ENCODE measurements around the gene ZNF774.
"Not testable (repeated sequence)": the region's sequence is repeated elsewhere in the genome, so short reads cannot be mapped to it uniquely, and the experiment has no call there.

ZNF774 gene

GRCh38 chr15:90345857-90346256 is 6.2 kb upstream of the ZNF774 start:
- DNase-seq (ENCODE audit: low read depth in 2 of 2): no peak

DNA sequence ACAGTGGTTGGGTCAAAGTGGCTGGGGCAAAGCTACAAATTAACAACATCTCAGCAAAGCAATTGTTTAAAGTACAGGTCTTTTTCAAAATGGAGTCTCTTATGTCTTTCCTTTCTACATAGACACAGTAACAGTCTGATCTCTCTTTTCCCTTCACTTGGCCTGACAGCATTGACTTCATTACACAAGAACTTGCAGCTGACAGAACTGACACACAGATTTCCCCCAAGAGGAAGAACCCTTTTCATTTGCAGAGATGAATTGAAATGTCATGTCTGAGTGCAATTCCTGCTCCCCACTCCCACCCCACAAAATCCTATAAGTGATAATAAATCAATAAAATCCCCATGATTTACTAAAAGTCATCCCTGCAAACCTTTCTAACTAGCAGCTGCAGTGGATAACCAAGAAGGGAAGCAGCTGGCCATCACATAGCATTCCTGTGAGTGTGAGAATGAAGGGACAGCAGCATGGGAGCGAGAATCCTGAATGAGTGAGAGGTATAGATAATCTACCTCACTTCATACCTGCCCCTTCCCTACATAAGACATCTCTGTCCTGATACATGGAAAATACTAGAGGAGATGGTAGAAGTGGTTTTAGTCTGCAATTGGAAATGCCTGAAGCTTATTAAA is 4.5 kb upstream of the ZNF774 start:
- not testable (repeated sequence) for DNase-seq (ENCODE audit: low read depth in 2 of 2)

DNA sequence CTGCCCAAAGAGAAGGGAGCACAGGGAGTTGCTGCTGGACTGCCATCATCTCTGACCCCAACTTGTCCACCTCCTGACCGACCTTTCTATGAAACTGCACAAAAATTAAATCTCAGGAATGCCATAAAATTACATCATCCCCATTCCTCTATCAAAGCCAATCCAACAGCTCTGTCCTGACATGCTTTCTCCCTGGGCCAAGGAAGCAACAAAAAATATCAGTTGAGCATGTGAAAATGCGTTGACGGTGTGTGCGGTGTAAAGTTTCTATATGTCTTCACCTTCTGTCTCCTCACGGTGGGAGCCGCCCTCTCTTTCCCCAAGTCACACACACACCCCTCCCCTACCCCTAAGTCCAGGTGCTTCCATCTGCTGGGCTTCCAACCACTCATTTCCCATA is 3.6 kb upstream of the ZNF774 start:
- DNase-seq (ENCODE audit: low read depth in 2 of 2): no peak

GRCh38 chr15:90349072-90349471 is 3.0 kb upstream of the ZNF774 start:
- DNase-seq (ENCODE audit: low read depth in 2 of 2): no peak

- no peak for DNase-seq (ENCODE audit: low read depth in 2 of 2)
Measured at GRCh38 chr15:90349821-90350220, 2.3 kb upstream of the ZNF774 start.

DNA sequence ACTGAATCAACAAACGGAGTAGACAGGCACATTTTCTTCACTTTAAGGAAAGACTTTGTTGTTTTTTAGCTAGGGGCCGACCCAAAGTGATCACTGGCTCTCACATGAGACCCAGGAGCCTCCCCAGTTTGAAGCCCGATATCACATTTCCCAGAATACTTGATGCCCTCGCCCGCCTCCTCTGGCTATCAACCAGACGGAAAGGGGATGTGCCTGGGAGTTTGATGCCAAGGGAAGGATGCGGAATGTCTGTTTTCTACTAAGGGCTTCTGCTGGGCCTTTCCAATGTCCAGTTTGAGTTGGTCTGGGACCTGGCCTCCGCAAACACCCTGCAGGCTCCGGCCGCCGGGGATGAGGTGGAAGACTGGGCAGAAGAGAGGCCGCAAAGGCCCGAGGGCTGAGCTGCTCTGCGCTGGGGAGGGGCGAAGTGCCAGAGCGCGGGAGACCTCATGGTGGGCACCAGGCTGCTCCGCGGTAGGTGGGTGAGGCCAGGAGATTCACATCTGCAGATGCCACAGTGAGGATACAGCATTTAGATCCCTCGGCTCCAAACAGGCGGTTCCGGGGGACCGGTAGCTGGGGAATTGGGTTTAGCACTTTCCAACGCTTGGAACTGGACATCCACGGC is 491 bp upstream of the ZNF774 start:
- DNase-seq (ENCODE audit: low read depth in 2 of 2): no peak

- DNase-seq (ENCODE audit: low read depth in 2 of 2): no peak
Measured at GRCh38 chr15:90354986-90355385, 2.9 kb downstream of the ZNF774 start.

DNA sequence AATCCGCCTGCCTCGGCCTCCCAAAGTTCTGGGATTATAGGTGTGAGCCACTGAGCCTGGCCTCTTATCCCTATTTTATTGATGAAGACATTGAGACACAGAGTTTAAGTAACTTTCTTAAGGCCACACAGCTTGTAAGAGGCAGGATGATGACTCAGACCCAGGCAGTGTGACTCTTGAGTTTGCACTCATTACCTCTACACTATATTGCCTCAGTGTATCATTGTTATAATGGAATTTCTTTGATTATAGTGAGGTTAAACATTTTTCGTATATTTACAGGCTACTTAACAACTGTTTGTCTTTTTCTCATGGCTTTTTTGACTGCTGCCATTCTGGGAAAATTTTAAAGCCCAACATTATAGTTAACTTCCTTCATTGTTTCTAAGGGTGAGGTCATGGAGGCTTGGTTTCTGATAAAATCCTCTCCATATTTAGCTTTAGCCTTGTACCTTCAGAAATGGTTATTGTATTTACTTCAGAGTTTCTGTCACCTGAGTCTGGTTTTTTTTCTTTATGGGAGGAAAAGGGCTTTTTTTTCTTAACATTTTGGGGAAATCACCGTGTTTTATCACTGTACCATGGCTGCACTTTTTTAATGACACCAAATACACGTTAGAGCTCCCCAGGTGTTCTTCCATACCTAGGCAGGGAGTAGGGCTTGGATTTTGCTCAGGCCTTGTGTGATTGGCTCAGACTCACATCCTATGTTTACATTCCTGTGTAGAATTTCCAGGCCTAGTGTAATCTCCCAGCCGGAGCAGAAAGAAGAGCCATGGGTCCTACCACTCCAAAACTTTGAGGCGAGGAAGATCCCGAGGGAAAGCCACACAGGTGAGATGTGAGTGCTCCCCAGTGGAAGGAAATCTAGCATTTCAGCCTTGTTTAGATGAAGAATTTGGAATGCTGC is 6.3 kb downstream of the ZNF774 start:
- DNase-seq (ENCODE audit: low read depth in 2 of 2): no peak

DNA sequence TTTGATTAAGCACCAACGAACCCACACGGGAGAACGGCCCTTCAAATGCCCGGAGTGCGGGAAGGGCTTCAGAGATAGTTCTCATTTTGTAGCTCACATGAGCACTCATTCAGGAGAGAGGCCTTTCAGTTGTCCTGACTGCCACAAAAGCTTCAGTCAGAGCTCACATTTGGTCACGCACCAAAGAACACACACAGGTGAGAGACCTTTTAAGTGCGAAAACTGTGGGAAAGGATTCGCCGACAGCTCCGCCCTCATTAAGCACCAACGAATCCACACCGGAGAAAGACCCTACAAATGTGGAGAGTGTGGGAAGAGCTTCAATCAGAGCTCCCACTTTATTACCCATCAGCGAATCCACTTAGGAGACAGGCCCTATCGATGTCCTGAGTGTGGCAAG is 8.7 kb downstream of the ZNF774 start:
- DNase-seq (ENCODE audit: low read depth in 2 of 2): no peak

DNA sequence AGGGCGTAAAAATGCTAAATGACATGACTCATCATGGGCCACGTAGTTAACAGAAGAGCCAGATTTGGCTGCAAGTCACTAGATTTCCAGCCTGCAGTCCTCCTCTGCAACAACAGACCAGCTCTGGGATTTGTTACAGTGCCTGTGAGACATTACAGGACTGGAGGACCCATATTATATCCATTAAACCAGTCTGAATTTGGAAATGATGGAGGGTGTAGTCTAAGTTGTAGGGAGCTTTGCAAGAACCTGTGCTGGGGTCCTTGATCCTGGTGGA is 10.8 kb downstream of the ZNF774 start:
- DNase-seq (ENCODE audit: low read depth in 2 of 2): no peak

GRCh38 chr15:90364251-90364650 is 12.2 kb downstream of the ZNF774 start:
- no peak for DNase-seq (ENCODE audit: low read depth in 2 of 2)

GRCh38 chr15:90365414-90366055 is 13.5 kb downstream of the ZNF774 start:
- DNase-seq (ENCODE audit: low read depth in 2 of 2): no peak

DNA sequence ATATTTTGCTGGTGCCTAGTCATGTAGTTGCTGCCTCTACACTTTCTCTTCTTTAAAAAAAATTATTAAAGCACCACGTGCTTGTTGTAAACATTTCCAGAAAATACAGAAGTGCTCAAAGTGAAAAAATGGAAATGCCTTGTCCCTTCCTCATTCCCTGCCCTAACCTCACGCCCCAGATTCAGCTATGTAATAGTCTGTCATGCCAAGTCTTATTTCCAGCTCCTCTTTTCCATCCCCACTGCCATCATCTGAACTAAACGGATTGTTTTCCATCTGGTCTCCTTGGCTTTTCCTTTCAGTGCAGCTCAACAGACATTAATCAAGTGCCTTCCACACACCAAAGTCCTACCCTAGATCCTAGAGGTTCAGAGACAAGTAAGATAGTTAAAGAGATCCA is 15.5 kb downstream of the ZNF774 start:
- DNase-seq (ENCODE audit: low read depth in 2 of 2): no peak

DNA sequence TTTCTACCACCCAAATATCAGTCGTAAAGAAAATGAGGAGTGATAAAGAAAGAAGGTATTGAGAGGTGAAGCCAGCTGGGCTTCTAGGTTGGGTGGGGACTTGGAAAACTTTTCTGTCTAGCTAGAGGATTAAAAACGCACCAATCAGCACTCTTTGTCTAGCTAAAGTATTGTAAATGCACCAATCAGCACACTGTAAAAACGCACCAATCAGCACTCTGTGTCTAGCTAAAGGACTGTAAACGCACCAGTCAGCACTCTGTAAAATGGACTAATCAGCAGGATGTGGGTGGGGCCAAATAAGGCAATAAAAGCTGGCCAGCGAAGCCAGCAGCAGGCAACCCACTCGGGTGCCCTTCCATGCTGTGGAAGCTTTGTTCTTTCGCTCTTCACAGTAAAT is 23.0 kb downstream of the ZNF774 start:
- DNase-seq (ENCODE audit: low read depth in 2 of 2): no peak

DNA sequence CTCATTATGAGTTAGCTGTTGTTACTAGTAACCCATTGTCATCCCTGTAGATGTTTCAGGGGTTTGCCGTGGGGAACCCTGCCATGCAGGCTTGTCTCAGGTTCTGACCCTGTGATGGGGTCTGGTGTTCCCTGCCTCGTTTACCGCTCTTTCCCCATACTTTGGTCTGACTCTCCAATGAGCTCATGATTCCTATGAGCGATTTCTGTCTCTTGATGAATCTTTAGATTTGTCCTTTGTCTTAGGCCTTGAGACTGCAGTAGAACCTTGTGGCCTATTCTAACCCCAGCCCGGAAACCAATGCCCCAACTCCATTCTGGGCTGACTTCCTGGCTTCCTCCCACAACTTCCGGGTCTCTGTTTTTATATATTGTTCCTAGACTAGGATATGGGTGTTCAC is 24.7 kb downstream of the ZNF774 start:
- DNase-seq (ENCODE audit: low read depth in 2 of 2): peak; percentile 25 to 45

- no peak for DNase-seq (ENCODE audit: low read depth in 2 of 2)
Measured at GRCh38 chr15:90379263-90379662, 27.2 kb downstream of the ZNF774 start.

DNA sequence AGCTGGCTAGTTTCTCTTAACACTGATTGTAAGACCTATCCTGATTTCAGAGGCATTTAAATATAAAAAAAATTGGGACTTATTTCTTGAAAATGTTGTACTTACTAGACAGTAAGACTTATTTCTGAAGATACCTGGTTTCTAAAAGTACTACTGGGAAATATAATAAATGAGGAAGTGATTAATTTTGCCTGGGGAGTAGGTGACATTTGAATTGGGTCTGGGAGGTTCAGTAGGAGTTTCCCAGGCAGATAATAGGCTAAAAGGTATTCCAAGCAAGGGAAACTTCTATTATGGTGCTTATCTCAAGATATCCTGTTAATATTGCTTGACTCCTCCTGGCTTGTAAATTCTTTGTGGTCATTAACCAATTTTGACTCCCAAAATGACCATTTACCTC is 29.4 kb downstream of the ZNF774 start:
- DNase-seq (ENCODE audit: low read depth in 2 of 2): no peak

- no peak for DNase-seq (ENCODE audit: low read depth in 2 of 2)
Measured at GRCh38 chr15:90382320-90382719, 30.2 kb downstream of the ZNF774 start.

GRCh38 chr15:90386221-90386620 is 34.1 kb downstream of the ZNF774 start:
- DNase-seq (ENCODE audit: low read depth in 2 of 2): no peak

DNA sequence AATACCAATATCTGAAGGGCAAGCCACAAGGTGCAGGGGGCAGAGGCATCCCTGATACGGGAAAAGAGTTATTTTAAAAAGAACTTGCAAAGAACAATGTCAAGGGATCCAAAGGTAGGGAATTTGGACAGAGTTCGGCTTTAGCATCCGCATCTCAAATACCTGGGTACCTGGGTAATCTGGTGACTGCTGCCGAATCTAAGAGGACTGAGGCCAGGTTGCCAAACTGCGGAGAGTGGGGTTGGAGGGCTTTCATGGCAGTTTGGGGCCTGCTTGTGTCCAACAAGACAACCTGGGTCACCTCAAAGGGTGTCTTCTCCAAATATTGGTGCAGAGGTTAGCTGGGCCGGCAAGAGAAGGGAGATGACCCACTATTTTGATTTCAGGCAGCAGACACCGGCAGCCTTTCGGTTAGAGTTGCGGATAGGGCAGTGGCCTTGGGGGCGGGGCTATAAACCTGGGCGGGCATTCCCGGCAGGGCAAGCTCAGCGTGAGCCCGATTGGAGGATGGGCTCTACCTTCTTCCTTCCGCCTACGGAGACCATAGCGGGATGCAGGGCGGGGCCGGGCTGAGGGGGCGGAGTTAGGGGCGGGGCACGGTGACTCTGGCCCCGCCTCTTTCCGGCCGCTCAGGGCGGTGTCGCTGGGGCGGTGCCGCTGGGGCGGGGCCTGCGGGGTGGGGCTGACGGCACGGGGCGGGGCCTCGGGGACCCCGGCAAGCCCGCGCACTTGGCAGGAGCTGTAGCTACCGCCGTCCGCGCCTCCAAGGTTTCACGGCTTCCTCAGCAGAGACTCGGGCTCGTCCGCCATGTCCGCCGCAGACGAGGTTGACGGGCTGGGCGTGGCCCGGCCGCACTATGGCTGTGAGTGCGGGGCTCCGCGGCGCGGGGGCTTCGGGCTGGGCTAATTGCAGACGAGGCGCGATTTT is 35.7 kb downstream of the ZNF774 start, which contains the start of gene IQGAP1:
IQGAP1 (plus strand) TSS at position 709 of the 928 bp plus-strand sequence; CDS start at position 809, 100 bp downstream.
- DNase-seq (ENCODE audit: low read depth in 2 of 2): peak; percentile 90 to 92

All from stimulated activated CD8-positive, alpha-beta memory T cell treated with anti-CD3 and anti-CD28 coated beads, Interleukin-15, amount 100 ng/mL, for 4 hours (primary cell).